IMR-90 (cell line): ENCODE measurements around the gene INO80. TPM values are rescaled to one million over a fixed set of nuclear protein-coding genes. Genes with fewer than 3 reads are reported as not detected.

ENCODE experiments used
- ATAC-seq: fragments of 200-7000 bp; cut with Tn5 transposase; 2 replicates; pipeline ENCODE4 v1.9.1; 2020; ENCODE audit warnings: low read depth, mild to moderate bottlenecking, moderate library complexity
- BruUV-seq: library from RNA; stranded (reverse); fragments of 400-500 nt; replicated peaks from 2 replicates; lab custom pipeline; 2021; lab: Mats Ljungman, UMichigan
- CTCF ChIA-PET: fragments of 300-600 bp; formaldehyde crosslinking; extraction: SDS; loops from one replicate; lab custom pipeline; 2021; ENCODE audit warnings: antibody characterized with exemption; lab: Yijun Ruan, JAX
- POLR2A ChIA-PET: fragments of 300-600 bp; sonication (Branson Sonifier 250); formaldehyde crosslinking; loops from one replicate; lab custom pipeline; 2022; ENCODE audit warnings: antibody characterized with exemption; ENCODE audit not compliant: unreplicated experiment; lab: Charles Lee
- DNase-seq: peaks from one replicate; pipeline ENCODE4 v3.0.0; 2013
- H2AFZ ChIP-seq: replicated peaks from 2 replicates; pipeline ENCODE3; 2013; ENCODE audit warnings: low read length, mild to moderate bottlenecking; ENCODE audit not compliant: poor library complexity
- H2AK5ac ChIP-seq: 2 replicates; pipeline ENCODE4 v1.6.1; 2013; ENCODE audit warnings: low read depth, low read length, inconsistent platforms
- H2AK9ac ChIP-seq: replicated peaks from 2 replicates; pipeline ENCODE3; 2013; ENCODE audit warnings: mild to moderate bottlenecking, low read depth, low read length, moderate library complexity; ENCODE audit not compliant: poor library complexity
- H2BK120ac ChIP-seq: 2 replicates; pipeline ENCODE4 v1.6.1; 2013; ENCODE audit warnings: low read depth, low read length, inconsistent platforms
- H2BK15ac ChIP-seq: 3 replicates; pipeline ENCODE4 v1.6.1; 2013; ENCODE audit warnings: low read depth, low read length, inconsistent platforms
- H2BK20ac ChIP-seq: 2 replicates; pipeline ENCODE4 v1.6.1; 2013; ENCODE audit warnings: low read depth, mild to moderate bottlenecking, inconsistent platforms, low read length, moderate library complexity
- H2BK5ac ChIP-seq: 2 replicates; pipeline ENCODE4 v1.6.1; 2013; ENCODE audit warnings: mild to moderate bottlenecking, low read depth, low read length, inconsistent platforms; ENCODE audit not compliant: poor library complexity, severe bottlenecking
- H3K14ac ChIP-seq: replicated peaks from 2 replicates; pipeline ENCODE4 v1.6.1; 2013; ENCODE audit warnings: low read depth, low read length, inconsistent platforms
- H3K18ac ChIP-seq: 2 replicates; pipeline ENCODE4 v1.6.1; 2013; ENCODE audit warnings: low read depth, low read length, control low read depth
- H3K23ac ChIP-seq: 2 replicates; pipeline ENCODE4 v1.6.1; 2013; ENCODE audit warnings: low read depth, low read length, inconsistent platforms
- H3K27ac ChIP-seq: 2 replicates; pipeline ENCODE4 v1.5.1; 2013; ENCODE audit warnings: mild to moderate bottlenecking, control low read depth, low read length; ENCODE audit not compliant: insufficient read depth
- H3K27me3 ChIP-seq: 2 replicates; pipeline ENCODE4 v1.6.1; 2013; ENCODE audit warnings: low read length; ENCODE audit not compliant: control insufficient read depth, insufficient read depth
- H3K36me3 ChIP-seq: 2 replicates; pipeline ENCODE4 v1.6.1; 2013; ENCODE audit warnings: low read length, mixed read lengths; ENCODE audit not compliant: control insufficient read depth, insufficient read depth
- H3K4ac ChIP-seq: 2 replicates; pipeline ENCODE4 v1.6.1; 2013; ENCODE audit warnings: low read depth, low read length, inconsistent platforms
- H3K4me1 ChIP-seq: 2 replicates; pipeline ENCODE4 v1.6.1; 2013; ENCODE audit warnings: low read length, mixed read lengths; ENCODE audit not compliant: control insufficient read depth, insufficient read depth
- H3K4me2 ChIP-seq: 2 replicates; pipeline ENCODE4 v1.6.1; 2013; ENCODE audit warnings: low read depth, mild to moderate bottlenecking, control low read depth, low read length, moderate library complexity
- H3K4me3 ChIP-seq: 2 replicates; pipeline ENCODE4 v1.5.1; 2013; ENCODE audit warnings: low read depth, mild to moderate bottlenecking, control low read depth, low read length, moderate library complexity; ENCODE audit not compliant: insufficient read depth
- H3K56ac ChIP-seq: 2 replicates; pipeline ENCODE4 v1.6.1; 2013; ENCODE audit warnings: low read length, inconsistent platforms; ENCODE audit not compliant: insufficient read depth; ENCODE audit errors: extremely low read depth
- H3K79me1 ChIP-seq, 2 experiments: 2 replicates each; pipeline ENCODE4 v1.6.1; 2013; ENCODE audit warnings: low read length in 2 of 2, inconsistent platforms in 1 of 2, low read depth in 1 of 2
- H3K9ac ChIP-seq: 2 replicates; pipeline ENCODE4 v1.6.1; 2013; ENCODE audit warnings: low read depth, low read length, control low read depth
- H3K9me1 ChIP-seq: 2 replicates; pipeline ENCODE4 v1.6.1; 2013; ENCODE audit warnings: low read length, inconsistent platforms; ENCODE audit not compliant: insufficient read depth
- H3K9me3 ChIP-seq: 2 replicates; pipeline ENCODE4 v1.6.1; 2013; ENCODE audit warnings: low read length; ENCODE audit not compliant: control insufficient read depth, insufficient read depth
- H4K20me1 ChIP-seq: 2 replicates; pipeline ENCODE4 v1.6.1; 2013; ENCODE audit warnings: low read length, inconsistent platforms; ENCODE audit not compliant: insufficient read depth
- H4K5ac ChIP-seq: 2 replicates; pipeline ENCODE4 v1.6.1; 2013; ENCODE audit warnings: mild to moderate bottlenecking, low read depth, low read length, control low read depth
- H4K8ac ChIP-seq, 2 experiments: 2 replicates each; pipeline ENCODE4 v1.6.1; 2013; ENCODE audit warnings: low read depth in 2 of 2, low read length in 2 of 2, control low read depth in 1 of 2, inconsistent platforms in 1 of 2
- H4K91ac ChIP-seq: 2 replicates; pipeline ENCODE4 v1.6.1; 2013; ENCODE audit warnings: low read depth, low read length, inconsistent platforms; ENCODE audit not compliant: insufficient read depth
- CEBPB ChIP-seq: IDR thresholded peaks from 2 replicates; pipeline ENCODE4 v1.6.1; 2012; ENCODE audit warnings: low read depth, low read length, improper control_type of control experiment
- CTCF ChIP-seq: conservative IDR thresholded peaks from 2 replicates; pipeline ENCODE4 v1.5.1; 2012; ENCODE audit warnings: mild to moderate bottlenecking, low read depth, low read length, improper control_type of control experiment
- ELK1 ChIP-seq: fragments of 150-350 bp; IDR thresholded peaks from 2 replicates; pipeline ENCODE4 v1.6.1; 2016; ENCODE audit warnings: low read depth, mild to moderate bottlenecking, low read length, moderate library complexity, borderline replicate concordance
- FOS ChIP-seq: fragments of 150-350 bp; IDR thresholded peaks from 2 replicates; pipeline ENCODE4 v1.6.1; 2016; ENCODE audit warnings: low read depth, low read length
- MAFK ChIP-seq: IDR thresholded peaks from 2 replicates; pipeline ENCODE4 v1.6.1; 2012; ENCODE audit warnings: low read depth, low read length, improper control_type of control experiment
- NFE2L2 ChIP-seq: fragments of 150-350 bp; IDR thresholded peaks from 2 replicates; pipeline ENCODE4 v1.6.1; 2016; ENCODE audit warnings: low read depth, mild to moderate bottlenecking, low read length
- POLR2A ChIP-seq: IDR thresholded peaks from 2 replicates; pipeline ENCODE4 v1.6.1; 2012; ENCODE audit warnings: mild to moderate bottlenecking, low read depth, low read length
- RAD21 ChIP-seq: IDR thresholded peaks from 2 replicates; pipeline ENCODE4 v1.6.1; 2012; ENCODE audit warnings: low read length, improper control_type of control experiment
- RFX5 ChIP-seq: IDR thresholded peaks from 2 replicates; pipeline ENCODE4 v1.8.0; 2012; ENCODE audit warnings: low read depth, mild to moderate bottlenecking, low read length, moderate library complexity
- USF2 ChIP-seq: fragments of 150-350 bp; IDR thresholded peaks from 2 replicates; pipeline ENCODE4 v1.6.1; 2017; ENCODE audit warnings: mild to moderate bottlenecking, antibody characterized with exemption, low read length, low read depth
- WGBS, 2 experiments: methylation state at CpG; one replicate each; pipeline versions ENCODE4 v1.1.5 to v1.1.7; 2013; ENCODE audit warnings: missing lambda C conversion rate in 2 of 2; ENCODE audit not compliant: insufficient read length in 1 of 2; ENCODE audit errors: extremely low coverage in 2 of 2; 5-methylcytosine and 5-hydroxymethylcytosine counted together
- dilution Hi-C: fragments of 300-500 bp; cut with HindIII; formaldehyde crosslinking; loops from one replicate; pipeline ENCODE4 v1.14.3; 2018; ENCODE audit warnings: low sequenced_read_pairs; ENCODE audit not compliant: unreplicated experiment
- in situ Hi-C: fragments of 300-500 bp; cut with MboI; formaldehyde crosslinking; loops from 3 replicates; pipeline ENCODE4 v1.14.3; 2019; ENCODE audit warnings: low sequenced_read_pairs, inconsistent platforms, mixed read lengths
- intact Hi-C: fragments of 100-400 bp; cut with micrococcal nuclease; formaldehyde crosslinking; loops from 2 replicates; pipeline ENCODE4 v1.10.0; 2022
- polyA plus RNA-seq, 3 experiments: library from polyadenylated mRNA; depleted of rRNA; stranded (reverse); fragments of >200 nt; gene quantifications; 2 replicates each; pipeline ENCODE4 v1.2.3, GENCODE V29; 2012; ENCODE audit warnings: low replicate concordance in 1 of 3
- total RNA-seq: library from RNA; depleted of rRNA; stranded (reverse); fragments of >200 nt; gene quantifications from 2 replicates; pipeline ENCODE4 v1.2.3, GENCODE V29; 2012

The INO80 gene
- total and polyA plus RNA-seq, 2 of the 4 experiments (the other 2 are of a cell fraction), result 6.0 to 13.3 TPM

- H3K36me3 ChIP-seq, result 0 out of 2 replicates have a peak, but pooled peaks cover 3% of the 10 kb centered on the region
- in situ Hi-C loops, result no loop called here
- no peak overlapping the region for H3K4me2 ChIP-seq
- peaks cover 20% of the 10 kb centered on the region for H4K20me1 ChIP-seq
- ChIA-PET CTCF (interaction anchor here (0.6 to 1.0 kb wide), 4 partner anchors 10 to 306 kb away, joined by 3 to 4 read pairs (median 3); no protein-coding TSS in a partner anchor), POLR2A (no interaction called here)
- H2BK20ac ChIP-seq, result no peak overlapping the region
- no CpG with 5 or more reads among the region's 11 CpGs for WGBS, 2 experiments
- dilution Hi-C loops, result no loop called here
- TF ChIP-seq RFX5, result no peak
- no peak for TF ChIP-seq RAD21
- no peak for TF ChIP-seq MAFK
- no peak for TF ChIP-seq NFE2L2
- TF ChIP-seq CTCF, result no peak
- no peak for TF ChIP-seq CEBPB
- no peak for TF ChIP-seq FOS
- TF ChIP-seq ELK1, result no peak
- TF ChIP-seq USF2, result no peak
- no peak for TF ChIP-seq POLR2A
- no peak for ATAC-seq
- no peak overlapping the region for H3K27ac ChIP-seq
- no peak overlapping the region for H3K14ac ChIP-seq
- H3K79me1 ChIP-seq, result peaks cover 28 to 69% of the 10 kb centered on the region in 2 experiments
- H3K9me3 ChIP-seq, result no peaks in the 10 kb centered on the region
- no peak overlapping the region for H2BK120ac ChIP-seq
- H2AFZ ChIP-seq, result no peak overlapping the region
- no peak overlapping the region for H3K23ac ChIP-seq
- H3K27me3 ChIP-seq, result no peaks in the 10 kb centered on the region
- peaks cover 3% of the 10 kb centered on the region for H3K4me1 ChIP-seq
- no peak overlapping the region for H4K8ac ChIP-seq
- no peak overlapping the region for H3K9ac ChIP-seq
- DNase-seq, result no peak
- no peak overlapping the region for H2BK15ac ChIP-seq
- no peak overlapping the region for H4K5ac ChIP-seq
- peaks cover 3% of the 10 kb centered on the region; the same call in 1 of the 2 replicates for H3K9me1 ChIP-seq
- no peak overlapping the region for H3K4me3 ChIP-seq
- H2AK9ac ChIP-seq, result no peak overlapping the region
- no TSS peak for BruUV-seq
- H4K91ac ChIP-seq, result no peak overlapping the region
- intact Hi-C loops, result no loop called here
- no peak overlapping the region for H3K56ac ChIP-seq
- no peak overlapping the region for H2AK5ac ChIP-seq
- H3K4ac ChIP-seq, result no peak overlapping the region
- H3K18ac ChIP-seq, result no peak overlapping the region
- no peak overlapping the region for H2BK5ac ChIP-seq
Observed at GRCh38 chr15:41105348-41106334, 10.4 kb downstream of the INO80 start.
